Retina (tissue), 1 donor: Measurements from ENCODE around the gene C19orf44.

Source experiments
- DNase-seq: peaks from one replicate; pipeline ENCODE4 v3.0.0-alpha.2; 2016

C19orf44 gene

GRCh38 chr19:16518483-16519229 is 22.5 kb downstream of the C19orf44 start:
- no peak for DNase-seq

GRCh38 chr19:16519230-16519687 is 23.1 kb downstream of the C19orf44 start:
- no peak for DNase-seq

- no peak for DNase-seq
These were observed 24.1 kb downstream of the C19orf44 start for GRCh38 chr19:16520074-16520973.

- no peak for DNase-seq
These were observed 24.9 kb downstream of the C19orf44 start for GRCh38 chr19:16520986-16521624.

GRCh38 chr19:16521715-16522289 is 25.6 kb downstream of the C19orf44 start:
- no peak for DNase-seq

GRCh38 chr19:16522559-16523377 is 26.6 kb downstream of the C19orf44 start:
- no peak for DNase-seq

- DNase-seq: no peak
These were observed 29.0 kb downstream of the C19orf44 start for GRCh38 chr19:16524991-16525734.

GRCh38 chr19:16525751-16526481 is 29.7 kb downstream of the C19orf44 start:
- DNase-seq: no peak

GRCh38 chr19:16527334-16527935 is 31.2 kb downstream of the C19orf44 start:
- no peak for DNase-seq

- no peak for DNase-seq
These were observed 31.9 kb downstream of the C19orf44 start for GRCh38 chr19:16527971-16528521.

GRCh38 chr19:16529466-16530144 is 33.4 kb downstream of the C19orf44 start:
- no peak for DNase-seq

- DNase-seq: no peak
These were observed 34.6 kb downstream of the C19orf44 start for GRCh38 chr19:16530540-16531379.

- DNase-seq: no peak
These were observed 35.1 kb downstream of the C19orf44 start for GRCh38 chr19:16531380-16531669.

GRCh38 chr19:16532440-16533234 is 36.4 kb downstream of the C19orf44 start:
- no peak for DNase-seq

GRCh38 chr19:16535381-16535780 is 39.2 kb downstream of the C19orf44 start:
- DNase-seq: no peak

- DNase-seq: no peak
These were observed 39.9 kb downstream of the C19orf44 start for GRCh38 chr19:16536130-16536529.

GRCh38 chr19:16537111-16537510 is 40.9 kb downstream of the C19orf44 start:
- DNase-seq: no peak

- no peak for DNase-seq
These were observed 44.8 kb downstream of the C19orf44 start for GRCh38 chr19:16540948-16541347.
